HG03521 (cell line): ENCODE data around the gene ELMO1.

ENCODE experiments used
- ATAC-seq: cut with Tn5 transposase; IDR thresholded peaks from one replicate; pipeline ENCODE4 v1.9.1; 2021; ENCODE audit warnings: mild to moderate bottlenecking, moderate library complexity; ENCODE audit not compliant: unreplicated experiment

ELMO1 gene

DNA sequence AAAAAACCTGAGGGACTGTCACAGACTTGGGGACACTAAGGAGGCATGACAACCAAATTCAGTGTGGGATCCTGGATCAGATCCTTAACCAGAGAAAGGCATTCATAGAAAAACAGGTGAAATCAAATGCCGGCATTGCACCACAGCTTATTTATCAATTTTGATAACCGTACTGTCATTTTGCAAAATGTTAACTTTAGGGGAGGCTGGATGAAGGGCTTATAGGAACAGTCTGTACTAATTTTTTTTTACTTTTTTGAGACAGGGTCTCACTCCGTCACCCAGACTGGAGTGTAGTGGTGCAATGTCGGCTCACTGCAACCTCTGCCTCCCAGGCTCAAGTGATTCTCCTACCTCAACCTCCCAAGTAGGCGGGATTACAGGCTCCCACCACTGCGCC, 217.1 kb downstream of the ELMO1 start:
- ATAC-seq: no peak

DNA sequence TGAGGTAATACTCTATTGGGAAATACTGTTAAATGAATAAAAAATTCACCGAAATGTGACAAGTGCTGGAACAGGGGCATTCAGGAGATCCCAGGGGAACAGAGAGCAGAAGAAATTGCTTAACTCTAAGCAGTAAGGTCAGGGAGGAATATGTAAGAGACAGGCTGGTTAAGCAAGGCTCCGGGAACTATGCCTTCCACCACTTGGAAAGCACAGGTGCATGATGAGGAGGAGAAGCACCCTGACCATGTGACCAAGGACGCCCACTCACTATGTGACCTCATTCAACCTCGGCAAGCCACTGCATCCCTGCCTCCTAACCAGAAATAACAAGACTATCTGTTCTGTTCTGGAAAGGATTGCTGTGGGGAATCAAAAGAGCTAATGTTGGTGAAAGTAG, 218.4 kb downstream of the ELMO1 start:
- no peak for ATAC-seq

DNA sequence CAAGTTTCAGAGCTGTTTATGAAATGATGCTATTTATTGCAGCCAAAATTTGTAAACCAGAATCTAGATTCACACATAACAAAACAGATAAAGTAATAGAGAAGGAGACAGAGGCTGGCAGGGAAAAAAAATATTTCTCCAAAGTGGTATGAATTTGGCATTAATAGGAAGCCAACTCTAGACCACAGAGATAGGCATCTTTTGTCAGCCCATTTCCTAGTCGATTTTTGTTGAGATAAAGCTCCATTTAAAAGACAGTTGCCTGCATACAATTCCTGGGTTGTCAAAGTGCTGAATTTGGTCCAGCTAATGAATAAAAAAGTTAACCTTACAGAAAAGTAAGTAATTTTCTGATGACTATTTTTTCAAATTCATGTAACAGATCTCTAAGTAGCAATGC, 219.3 kb downstream of the ELMO1 start:
- ATAC-seq: no peak

DNA sequence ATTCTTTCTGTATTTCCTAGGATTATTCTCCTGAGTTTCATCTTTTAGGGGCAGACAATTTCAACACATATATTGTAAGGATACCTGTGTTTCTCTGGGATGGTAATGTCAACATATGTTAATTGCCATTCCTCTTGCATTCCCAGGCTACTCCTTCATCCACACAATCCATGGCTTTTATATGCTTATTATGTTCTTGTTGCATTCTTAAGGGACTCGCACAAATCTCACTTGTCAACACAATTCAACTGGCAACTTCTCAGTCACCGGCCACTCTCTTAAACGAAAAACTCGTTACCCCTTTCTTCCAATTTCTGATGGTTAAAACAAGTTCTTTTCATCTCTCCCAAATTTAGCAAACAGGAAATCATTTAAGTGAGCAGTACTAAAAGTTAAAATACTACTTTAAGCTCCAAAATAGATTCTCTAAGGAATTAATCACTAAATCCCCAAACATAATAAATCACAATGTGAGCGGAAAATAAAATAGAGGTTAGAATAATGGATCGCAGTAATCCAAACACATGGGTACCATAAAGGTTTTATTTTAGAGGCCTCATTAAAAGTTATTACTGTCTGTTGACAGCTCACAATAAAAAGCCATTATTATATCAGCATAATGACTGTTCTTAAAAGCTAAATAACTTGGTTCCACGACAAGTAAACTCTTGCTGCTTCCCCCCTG, 223.2 kb downstream of the ELMO1 start:
- no peak for ATAC-seq

DNA sequence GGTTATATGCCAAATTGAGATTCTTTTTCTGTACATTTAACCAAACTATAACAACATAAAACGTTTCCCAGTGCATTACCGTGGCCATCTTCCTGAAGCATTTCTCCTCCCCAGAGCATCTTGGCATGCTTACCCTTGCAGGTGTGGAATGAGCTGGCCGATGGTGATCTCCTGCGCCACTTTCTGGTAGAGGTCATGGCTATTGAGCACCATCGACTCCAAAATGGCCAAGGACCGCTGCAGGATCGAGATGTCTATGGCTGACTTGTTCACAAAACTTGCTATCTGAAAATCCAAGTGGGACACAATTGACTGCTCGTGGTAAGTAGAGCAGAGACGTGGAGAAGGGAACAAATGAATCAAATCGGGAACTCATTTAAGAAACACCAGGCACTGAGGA, 223.9 kb downstream of the ELMO1 start:
- ATAC-seq: no peak

DNA sequence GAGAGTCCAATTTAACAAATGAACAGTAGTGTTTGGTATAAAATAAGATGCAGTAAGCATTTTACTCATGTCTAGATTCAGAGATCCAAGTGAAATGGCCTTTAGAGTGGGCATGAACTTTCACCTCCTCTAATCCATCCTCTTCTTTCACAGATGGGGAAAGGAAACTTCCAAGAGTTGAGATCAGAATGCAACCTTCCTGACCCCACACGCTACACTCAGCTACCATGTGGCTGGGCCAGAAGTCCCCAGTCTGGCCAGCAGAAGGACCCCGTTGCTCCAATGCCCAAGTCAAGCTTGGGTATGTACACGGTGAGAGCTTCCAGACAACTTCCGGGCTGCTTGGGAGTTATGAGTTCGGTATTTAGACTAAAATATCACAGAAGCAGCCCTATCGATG, 228.0 kb downstream of the ELMO1 start:
- ATAC-seq: no peak

DNA sequence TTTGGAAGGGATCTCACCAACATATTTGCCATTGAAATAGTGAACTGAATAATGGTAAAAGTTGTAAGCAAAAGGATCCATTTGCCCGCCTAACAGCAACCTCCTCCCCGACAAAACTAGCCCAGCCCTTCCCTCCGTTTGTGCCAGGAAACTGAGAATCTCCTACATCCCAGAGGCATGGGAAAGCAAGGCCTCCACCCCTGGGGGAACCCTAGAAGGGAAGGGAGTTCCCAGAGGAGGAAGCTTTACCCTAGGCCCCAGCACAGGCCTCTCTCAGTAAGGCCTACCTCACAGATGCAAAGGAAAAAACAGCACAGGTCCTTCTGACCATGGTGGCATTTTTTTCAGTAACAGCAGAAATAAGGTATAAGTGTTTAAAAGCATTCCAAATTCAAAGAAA, 229.7 kb downstream of the ELMO1 start:
- no peak for ATAC-seq

DNA sequence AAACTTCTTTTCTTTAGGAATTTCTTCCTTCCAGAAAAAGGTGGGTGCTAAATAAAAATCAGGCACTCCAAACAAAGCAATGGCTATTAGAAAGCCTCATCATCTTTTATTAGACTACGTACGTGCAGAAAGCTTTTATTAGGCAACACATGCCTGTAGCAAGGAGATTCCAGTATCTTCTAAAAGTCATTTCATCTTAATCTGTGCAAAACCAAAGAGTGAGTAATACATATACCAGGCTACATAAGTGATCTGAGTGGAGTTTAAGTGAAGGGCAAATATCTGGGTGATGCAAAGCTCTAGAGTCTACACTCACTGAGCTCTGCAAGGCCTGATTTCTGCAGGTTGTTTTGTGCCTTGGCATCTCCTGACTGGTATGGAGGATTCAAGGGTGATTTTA, 231.7 kb downstream of the ELMO1 start:
- ATAC-seq: no peak

DNA sequence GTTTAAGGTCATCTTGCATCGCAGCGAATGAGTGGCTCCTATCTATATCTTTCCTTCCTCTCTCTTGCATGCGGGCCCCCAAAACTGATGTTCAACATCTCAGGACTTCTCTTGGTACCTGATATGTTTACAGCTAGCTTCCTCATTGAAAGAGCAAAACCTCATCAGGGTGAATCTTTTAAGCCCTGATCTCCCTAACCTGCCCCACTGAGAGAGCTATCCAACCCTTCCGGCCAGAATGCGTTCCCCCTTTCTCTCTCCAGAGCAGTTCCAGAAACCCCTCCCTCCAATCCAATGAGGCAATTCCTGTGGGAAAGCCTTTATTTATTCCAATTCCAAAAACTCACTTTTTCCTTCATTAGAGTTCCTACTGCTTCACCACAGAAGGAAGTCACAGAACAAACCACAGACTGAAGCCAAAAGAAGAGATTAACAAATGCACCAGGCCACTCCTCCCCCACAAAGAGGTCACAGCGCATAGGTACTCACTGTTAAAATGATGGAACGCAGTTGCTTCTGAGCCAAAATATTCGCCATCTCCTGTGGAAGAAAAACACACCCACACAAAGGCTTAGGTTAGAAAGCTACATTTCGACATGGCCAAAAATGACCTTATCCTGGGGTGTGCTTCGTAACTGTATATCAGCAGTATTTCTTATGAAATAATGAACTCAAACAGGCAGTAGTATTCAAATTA, 232.4 kb downstream of the ELMO1 start:
- no peak for ATAC-seq

DNA sequence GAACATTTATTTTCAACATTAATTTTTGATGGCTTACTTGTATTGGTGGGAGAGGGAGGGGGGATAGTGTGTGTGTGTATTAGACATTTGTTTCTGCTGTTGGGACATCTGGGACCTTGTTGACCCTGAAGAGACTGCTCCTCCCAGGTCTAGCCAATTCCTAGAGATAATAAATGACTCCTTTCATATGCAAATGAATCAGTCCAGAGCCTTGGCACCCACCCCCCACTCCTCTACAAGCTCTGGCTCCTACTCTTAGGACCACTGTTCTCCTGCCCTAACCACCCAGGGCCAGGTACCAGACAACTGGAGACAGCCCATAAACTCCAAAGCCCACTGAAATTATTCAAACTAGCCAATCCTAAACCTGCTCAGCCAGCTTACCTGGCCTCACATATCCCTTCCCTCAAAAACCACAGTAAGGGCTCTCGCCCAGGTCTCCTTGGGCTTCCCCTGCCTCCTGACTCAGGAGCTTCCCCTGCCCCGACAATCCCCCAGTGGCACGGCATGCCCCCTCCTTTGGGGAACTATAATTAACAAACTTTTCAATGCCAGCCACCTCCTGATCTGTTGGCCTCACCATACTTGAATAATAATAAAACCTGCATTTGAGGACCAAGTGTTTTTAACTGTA, 233.3 kb downstream of the ELMO1 start:
- no peak for ATAC-seq

DNA sequence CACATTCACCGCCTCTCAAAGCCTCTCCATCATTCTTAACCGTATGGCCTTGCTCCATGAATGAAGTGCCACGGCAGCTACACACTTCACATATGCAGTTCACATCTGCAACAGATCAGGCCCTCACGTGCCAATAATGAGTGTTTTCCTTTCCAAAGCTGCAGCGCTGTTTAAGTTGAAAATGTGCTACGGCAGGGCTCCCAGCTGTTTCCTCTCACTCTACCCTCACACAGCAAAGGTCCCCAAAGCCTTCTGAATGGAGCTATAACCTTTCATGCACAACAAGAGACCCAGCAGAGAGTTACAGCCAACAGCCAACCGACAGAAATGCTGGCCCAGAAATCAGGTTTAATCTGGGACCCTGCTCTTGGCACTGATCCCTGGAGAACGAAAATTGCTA, 236.1 kb downstream of the ELMO1 start:
- ATAC-seq: no peak

DNA sequence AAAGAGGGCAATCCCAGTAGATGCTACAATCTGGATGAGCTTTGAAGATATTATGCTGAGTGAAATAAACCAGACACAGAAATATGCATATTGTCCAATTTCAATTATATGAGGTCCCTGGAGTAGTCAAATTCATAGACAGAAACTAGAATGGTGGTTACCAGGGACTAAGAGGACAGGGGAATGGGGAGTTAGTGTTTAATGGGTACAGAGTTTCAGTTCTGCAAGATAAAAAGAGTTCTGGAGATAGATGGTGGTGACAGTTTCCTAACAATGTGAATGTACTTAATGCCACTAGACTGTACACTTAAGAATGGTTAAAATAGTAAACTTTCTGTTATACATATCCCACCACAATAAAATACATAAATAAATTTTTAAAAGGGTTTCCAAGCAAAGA, 236.6 kb downstream of the ELMO1 start:
- no peak for ATAC-seq

DNA sequence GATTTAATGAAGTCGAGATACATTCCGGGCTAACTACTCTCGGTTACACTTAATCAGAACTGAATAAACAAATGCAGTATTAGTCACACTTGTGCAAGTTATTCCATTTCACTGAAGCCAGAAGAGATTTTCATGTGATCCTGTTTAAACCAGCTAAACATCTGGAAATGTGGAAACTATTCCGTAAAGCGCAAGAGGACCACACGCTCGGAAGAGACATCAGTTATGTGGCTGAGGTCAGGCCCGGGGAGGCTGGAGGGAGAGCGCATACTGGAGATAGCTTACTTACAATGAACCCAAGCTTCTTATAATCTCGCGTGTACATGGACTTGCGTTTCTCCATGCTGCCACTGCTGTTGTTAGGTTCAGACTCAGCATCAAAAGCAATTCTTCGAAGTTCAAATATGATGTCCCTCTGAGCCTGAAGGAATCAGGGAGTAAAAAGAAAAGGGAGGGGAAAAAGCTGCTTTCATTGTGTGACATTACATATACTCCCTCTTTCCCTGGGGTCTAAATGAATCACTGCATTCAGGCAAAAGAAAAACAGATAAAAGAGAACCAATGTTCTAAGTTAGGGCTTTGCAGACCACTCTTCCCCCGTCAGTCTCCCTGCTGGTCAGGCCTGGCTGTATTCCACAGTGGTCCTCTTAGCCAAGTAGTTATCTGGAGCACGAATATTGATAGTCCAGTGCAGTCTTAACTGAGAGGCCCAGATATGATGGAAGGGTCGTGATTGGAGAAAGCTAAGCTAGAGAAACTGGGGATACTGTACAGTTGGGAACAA, 237.4 kb downstream of the ELMO1 start:
- no peak for ATAC-seq

DNA sequence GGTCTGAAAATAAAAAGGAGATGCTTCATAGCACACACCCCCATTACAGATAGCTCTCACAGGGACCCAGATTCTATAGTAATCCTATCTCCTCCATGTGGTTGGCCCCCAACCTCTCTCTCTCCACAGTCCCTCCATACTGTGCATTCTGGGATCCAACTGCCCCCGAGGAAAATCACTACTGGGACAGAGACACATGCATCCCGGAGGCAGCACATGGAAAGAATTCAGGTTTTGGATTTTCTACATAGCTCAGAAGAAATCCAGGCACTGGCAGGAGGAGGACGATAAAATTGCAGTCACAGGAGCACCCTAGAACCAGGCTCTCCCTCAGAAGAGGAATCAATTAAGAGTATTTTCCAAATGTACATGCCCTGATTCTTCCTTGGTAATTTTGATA, 239.5 kb downstream of the ELMO1 start:
- no peak for ATAC-seq

DNA sequence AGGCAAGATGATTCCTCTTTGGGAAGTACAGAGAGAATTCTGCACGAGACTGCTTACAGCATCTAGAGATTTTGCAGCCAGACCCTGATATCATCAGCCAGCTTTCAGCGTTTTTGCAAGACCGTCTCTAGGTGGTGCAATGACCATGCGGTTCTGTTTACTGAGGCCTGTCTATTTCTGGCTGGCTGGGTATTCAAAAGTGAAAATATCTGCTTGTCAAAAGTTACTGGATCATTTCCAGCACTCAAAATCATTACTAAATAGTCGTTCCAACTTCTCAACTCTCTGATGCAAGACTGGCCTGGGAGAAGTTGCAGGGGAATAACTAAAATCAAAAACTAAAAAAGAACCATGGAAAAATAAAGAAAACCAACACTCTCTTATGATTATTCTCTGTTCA, 240.1 kb downstream of the ELMO1 start:
- peak; percentile 75 for ATAC-seq

DNA sequence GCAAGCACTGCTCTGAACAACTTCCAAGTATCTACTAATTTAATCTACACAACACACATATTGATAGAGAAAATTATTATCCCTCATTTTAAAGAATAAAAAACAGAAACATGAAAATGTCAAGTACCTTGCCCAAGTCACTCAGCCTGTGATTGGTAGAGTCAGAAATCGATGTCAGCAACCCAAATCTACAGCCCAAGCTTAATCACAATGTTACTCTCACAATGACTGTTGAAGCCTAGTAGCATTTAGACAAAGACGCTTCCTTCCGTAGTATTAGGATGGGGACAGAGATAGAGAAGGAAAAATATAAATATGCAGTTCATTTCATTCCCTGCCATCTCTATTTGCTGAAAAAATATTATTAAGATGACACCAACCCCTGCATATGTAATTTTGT, 242.5 kb downstream of the ELMO1 start:
- no peak for ATAC-seq

DNA sequence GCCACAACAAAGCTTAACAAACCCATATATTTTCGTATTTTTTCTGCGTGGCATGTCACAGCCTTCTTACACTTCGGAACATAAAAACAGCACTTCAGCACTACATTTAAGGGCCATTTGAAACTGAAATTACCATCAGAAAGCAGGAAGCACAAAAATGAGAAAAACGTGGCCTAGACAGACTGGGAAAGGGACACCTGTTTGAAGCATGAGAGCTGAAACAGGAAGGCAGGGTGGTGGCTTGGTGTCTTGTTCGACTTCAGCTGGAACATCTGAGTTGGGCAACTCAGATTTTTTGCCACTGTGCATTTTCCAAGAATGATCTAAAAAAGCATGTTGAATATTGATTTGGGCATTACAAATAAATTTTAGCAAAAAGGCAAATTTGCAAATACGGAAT, 243.2 kb downstream of the ELMO1 start:
- ATAC-seq: no peak

DNA sequence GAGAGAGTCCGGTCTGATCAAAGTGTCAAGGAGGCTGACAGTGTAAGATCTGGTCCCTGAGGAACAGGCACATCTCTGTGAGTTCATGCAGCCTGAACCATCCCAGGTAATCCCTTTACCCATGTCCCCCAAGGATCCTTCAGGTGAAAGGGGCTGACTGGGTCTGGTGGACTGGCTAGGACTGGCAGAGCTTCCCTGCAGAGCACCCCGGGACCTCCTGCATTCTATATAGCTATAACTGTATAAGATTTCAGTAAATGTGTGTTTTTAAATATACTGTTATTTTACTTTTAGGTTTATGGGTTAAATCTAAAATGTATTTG, 246.8 kb downstream of the ELMO1 start:
- ATAC-seq: no peak

DNA sequence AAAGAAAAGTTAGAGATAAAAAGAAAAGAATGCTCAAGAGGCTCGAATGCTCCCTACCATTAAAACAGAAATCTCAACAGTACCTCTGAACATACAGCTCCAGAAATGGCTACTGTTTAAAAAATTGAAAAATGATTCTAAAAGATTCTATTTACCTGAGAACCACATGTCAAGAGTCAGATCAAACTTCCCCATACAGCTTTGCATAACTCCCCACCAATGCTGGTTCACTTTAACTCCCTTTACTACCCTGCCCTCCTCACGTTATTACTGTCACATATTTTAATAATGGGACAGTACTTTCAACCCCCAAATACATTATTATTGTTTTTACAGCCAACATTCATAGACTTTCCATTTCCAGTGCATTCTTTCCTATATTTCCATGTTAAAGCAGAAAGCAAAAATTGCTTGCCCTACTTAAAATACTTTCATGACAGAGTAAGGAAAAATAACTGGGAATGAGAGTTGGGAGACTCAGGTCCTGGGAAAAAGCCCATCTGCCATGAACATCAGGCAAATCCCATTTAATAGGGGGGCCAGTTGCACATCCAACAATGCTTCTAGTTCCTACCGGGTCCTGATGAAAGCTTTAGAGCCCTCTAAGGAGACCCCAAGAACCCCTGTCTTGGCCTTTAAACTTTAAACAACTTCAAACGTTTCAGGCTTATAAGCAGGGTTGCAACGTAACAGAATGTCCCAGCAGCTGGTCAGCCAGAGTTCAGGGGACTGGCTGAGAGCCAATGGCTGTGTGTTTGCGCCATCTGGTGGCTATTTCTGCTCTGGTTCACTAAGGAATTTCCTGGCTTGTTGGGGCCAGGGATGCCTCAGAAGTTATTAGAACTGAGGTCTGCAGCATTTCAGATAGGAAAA, 247.4 kb downstream of the ELMO1 start:
- ATAC-seq: peak; percentile 53

DNA sequence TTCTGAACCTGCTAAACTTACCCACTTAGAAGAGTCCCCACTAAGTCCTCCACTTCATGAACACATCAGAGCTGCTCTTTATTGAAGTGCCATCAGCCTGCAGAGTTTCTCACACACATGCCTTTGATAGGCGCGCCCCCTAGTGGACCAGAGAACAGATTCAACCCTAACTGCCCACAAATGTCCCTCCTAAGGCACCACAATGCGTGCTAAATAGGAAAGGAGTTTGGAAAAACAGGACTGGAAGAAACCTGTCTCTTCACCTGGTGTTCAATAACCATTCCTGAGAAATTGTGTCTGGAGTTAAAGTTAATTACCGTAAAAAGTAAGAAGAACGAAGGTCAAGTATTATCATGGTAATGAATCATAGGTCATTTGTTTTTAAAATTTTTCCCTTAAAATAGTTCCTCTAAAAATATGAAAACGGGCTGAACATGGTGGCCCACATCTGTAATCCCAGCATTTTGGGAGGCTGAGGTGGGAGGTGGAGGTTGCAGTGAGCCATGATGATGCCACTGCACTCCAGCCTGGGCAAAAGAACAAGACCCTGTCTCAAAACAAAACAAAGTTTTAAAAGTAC, 249.7 kb downstream of the ELMO1 start:
- ATAC-seq: no peak
